Umbilical cord (tissue), 2 donors: Measurements from ENCODE around the gene RABAC1. TPM values are rescaled to one million over a fixed set of nuclear protein-coding genes. Genes with fewer than 3 reads are reported as not detected.
"Not testable (repeated sequence)": the region's sequence is repeated elsewhere in the genome, so short reads cannot be mapped to it uniquely, and the experiment has no call there.

Experiments
- DNase-seq: peaks from one replicate; pipeline ENCODE4 v3.0.0-alpha.2; 2015; ENCODE audit warnings: low spot score
- total RNA-seq: library from RNA; depleted of rRNA; stranded (reverse); fragments of >200 nt; gene quantifications from one replicate; pipeline ENCODE4 v1.2.3, GENCODE V29; 2014; ENCODE audit warnings: low replicate concordance; ENCODE audit not compliant: insufficient read depth

The RABAC1 gene
- total RNA-seq, 1 donor from 2014 or later = 146 TPM

- no peak for DNase-seq
Observed at GRCh38 chr19:41915776-41916414, 43.2 kb downstream of the RABAC1 start.

- DNase-seq = no peak
Observed at GRCh38 chr19:41915021-41915775, 43.9 kb downstream of the RABAC1 start.

GRCh38 chr19:41914424-41914834 lies 44.7 kb downstream of the RABAC1 start:
- DNase-seq = not testable (repeated sequence)

- no peak for DNase-seq
Observed at GRCh38 chr19:41913538-41914423, 45.3 kb downstream of the RABAC1 start.

GRCh38 chr19:41912899-41913537 lies 46.1 kb downstream of the RABAC1 start:
- DNase-seq = no peak

- no peak for DNase-seq
Observed at GRCh38 chr19:41911889-41912731, 47.0 kb downstream of the RABAC1 start.

- DNase-seq = no peak
Observed at GRCh38 chr19:41910992-41911888, 47.9 kb downstream of the RABAC1 start.

- DNase-seq = no peak
Observed at GRCh38 chr19:41910240-41910991, 48.7 kb downstream of the RABAC1 start.

GRCh38 chr19:41909706-41910105 lies 49.4 kb downstream of the RABAC1 start:
- DNase-seq = no peak

- DNase-seq = no peak
Observed at GRCh38 chr19:41908724-41909464, 50.2 kb downstream of the RABAC1 start.

- DNase-seq = no peak
Observed at GRCh38 chr19:41907994-41908615, 51.0 kb downstream of the RABAC1 start.

- DNase-seq = no peak
Observed at GRCh38 chr19:41906916-41907680, 52.0 kb downstream of the RABAC1 start.

Other genes with a start within 250 kb of the RABAC1 start
- gene CEACAM6, start 203.8 kb downstream of the RABAC1 start, total RNA-seq = 2.2 TPM
- 3.4 TPM for gene CEACAM3, start 162.7 kb downstream of the RABAC1 start, total RNA-seq
- not detected for gene LYPD4, start 114.6 kb downstream of the RABAC1 start, total RNA-seq
- 2.9 TPM for gene DMRTC2, start 114.3 kb downstream of the RABAC1 start, total RNA-seq
- gene RPS19, start 99.1 kb downstream of the RABAC1 start, total RNA-seq = 1,124 TPM
- gene CD79A, start 82.0 kb downstream of the RABAC1 start, total RNA-seq = not detected
- 30.3 TPM for gene ARHGEF1, start 76.1 kb downstream of the RABAC1 start, total RNA-seq
- gene ERFL, start 30.9 kb downstream of the RABAC1 start, total RNA-seq = not detected
- 3.4 TPM for gene ATP1A3, start 34.9 kb upstream of the RABAC1 start, total RNA-seq
- not detected for gene GRIK5, start 110.9 kb upstream of the RABAC1 start, total RNA-seq
- gene ZNF574, start 116.8 kb upstream of the RABAC1 start, total RNA-seq = 7.7 TPM
- 2.9 TPM for gene POU2F2, start 173.1 kb upstream of the RABAC1 start, total RNA-seq